ENCODE data around the gene TASP1. TPM values are rescaled to one million over a fixed set of nuclear protein-coding genes. Genes with fewer than 3 reads are reported as not detected.

TASP1 gene
- total and polyA plus RNA-seq, 4 donors: 2.5 to 10.0 (median 4.7) TPM

DNA sequence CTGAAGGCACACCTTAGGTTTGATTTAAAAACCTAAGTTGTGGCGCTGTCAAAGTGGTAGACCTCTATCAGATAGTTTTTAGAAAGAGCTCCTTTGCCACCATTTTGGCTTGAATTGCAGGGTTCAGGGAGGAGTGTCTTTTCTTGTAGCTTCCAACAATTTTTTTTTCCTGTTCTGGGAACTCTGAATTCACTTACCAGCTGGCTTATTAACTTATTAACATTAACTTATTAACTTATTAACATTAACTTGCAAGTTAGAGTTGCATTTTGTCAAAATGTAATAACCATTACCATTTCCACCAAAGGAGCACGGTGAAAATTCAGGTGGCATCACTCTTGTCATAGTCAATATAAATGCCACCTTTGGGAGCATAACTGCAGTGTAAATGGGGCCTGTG, 235.7 kb downstream of the TASP1 start:
- no peaks in the 10 kb centered on the region for H3K27me3 ChIP-seq (ENCODE audit: control insufficient read depth in 4 of 4, insufficient read depth in 4 of 4, low read length in 3 of 4)
- H3K36me3 ChIP-seq (ENCODE audit: control insufficient read depth in 4 of 4, insufficient read depth in 3 of 4, low read depth in 1 of 4, low read length in 3 of 4): no peaks in the 10 kb centered on the region
- H3K27ac ChIP-seq (ENCODE audit: low read depth in 1 of 2, low read length in 2 of 2): no peak overlapping the region
- no peak for DNase-seq (ENCODE audit: low spot score)
- no peak overlapping the region for H3K4me3 ChIP-seq (ENCODE audit: low read depth in 1 of 3, low read length in 3 of 3)
- TF ChIP-seq GABPA (IDR thresholded peaks at IDR 0.05 in 1 of 2, conservative IDR thresholded peaks at IDR 0.05 in 1 of 2) (no peak), HNF4A (conservative IDR thresholded peaks at IDR 0.05) (no peak), YY1 (IDR thresholded peaks at IDR 0.05) (no peak), FOXA2 (IDR thresholded peaks at IDR 0.05) (no peak), HNF4G (IDR thresholded peaks at IDR 0.05) (no peak), RXRA (IDR thresholded peaks at IDR 0.05) (no peak), FOXA1 (IDR thresholded peaks at IDR 0.05) (no peak), JUND (IDR thresholded peaks at IDR 0.05) (no peak), NR2F2 (IDR thresholded peaks at IDR 0.05) (no peak), RAD21 (IDR thresholded peaks at IDR 0.05) (no peak), TAF1 (conservative IDR thresholded peaks at IDR 0.05) (no peak)
- TF ChIP-seq, protein P1, sequence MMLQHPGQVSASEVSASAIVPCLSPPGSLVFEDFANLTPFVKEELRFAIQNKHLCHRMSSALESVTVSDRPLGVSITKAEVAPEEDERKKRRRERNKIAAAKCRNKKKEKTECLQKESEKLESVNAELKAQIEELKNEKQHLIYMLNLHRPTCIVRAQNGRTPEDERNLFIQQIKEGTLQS (IDR thresholded peaks at IDR 0.05): no peak
- TF ChIP-seq, protein P2, sequence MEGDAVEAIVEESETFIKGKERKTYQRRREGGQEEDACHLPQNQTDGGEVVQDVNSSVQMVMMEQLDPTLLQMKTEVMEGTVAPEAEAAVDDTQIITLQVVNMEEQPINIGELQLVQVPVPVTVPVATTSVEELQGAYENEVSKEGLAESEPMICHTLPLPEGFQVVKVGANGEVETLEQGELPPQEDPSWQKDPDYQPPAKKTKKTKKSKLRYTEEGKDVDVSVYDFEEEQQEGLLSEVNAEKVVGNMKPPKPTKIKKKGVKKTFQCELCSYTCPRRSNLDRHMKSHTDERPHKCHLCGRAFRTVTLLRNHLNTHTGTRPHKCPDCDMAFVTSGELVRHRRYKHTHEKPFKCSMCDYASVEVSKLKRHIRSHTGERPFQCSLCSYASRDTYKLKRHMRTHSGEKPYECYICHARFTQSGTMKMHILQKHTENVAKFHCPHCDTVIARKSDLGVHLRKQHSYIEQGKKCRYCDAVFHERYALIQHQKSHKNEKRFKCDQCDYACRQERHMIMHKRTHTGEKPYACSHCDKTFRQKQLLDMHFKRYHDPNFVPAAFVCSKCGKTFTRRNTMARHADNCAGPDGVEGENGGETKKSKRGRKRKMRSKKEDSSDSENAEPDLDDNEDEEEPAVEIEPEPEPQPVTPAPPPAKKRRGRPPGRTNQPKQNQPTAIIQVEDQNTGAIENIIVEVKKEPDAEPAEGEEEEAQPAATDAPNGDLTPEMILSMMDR (IDR thresholded peaks at IDR 0.05; ENCODE audit: low read depth, low read length, missing input control): no peak
- TF ChIP-seq, protein P3, sequence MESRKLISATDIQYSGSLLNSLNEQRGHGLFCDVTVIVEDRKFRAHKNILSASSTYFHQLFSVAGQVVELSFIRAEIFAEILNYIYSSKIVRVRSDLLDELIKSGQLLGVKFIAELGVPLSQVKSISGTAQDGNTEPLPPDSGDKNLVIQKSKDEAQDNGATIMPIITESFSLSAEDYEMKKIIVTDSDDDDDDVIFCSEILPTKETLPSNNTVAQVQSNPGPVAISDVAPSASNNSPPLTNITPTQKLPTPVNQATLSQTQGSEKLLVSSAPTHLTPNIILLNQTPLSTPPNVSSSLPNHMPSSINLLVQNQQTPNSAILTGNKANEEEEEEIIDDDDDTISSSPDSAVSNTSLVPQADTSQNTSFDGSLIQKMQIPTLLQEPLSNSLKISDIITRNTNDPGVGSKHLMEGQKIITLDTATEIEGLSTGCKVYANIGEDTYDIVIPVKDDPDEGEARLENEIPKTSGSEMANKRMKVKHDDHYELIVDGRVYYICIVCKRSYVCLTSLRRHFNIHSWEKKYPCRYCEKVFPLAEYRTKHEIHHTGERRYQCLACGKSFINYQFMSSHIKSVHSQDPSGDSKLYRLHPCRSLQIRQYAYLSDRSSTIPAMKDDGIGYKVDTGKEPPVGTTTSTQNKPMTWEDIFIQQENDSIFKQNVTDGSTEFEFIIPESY (IDR thresholded peaks at IDR 0.05): no peak
- H3K4me1 ChIP-seq (ENCODE audit: control insufficient read depth in 4 of 4, insufficient read depth in 4 of 4, low read length in 3 of 4): peaks cover 0 to 2% (median 0%) of the 10 kb centered on the region in 4 donors
- no peak overlapping the region for H3K9ac ChIP-seq (ENCODE audit: low read depth in 1 of 2, low read length in 2 of 2)
- no peaks in the 10 kb centered on the region for H3K9me3 ChIP-seq (ENCODE audit: control insufficient read depth in 4 of 4, low read length in 3 of 4)
- 95% methylated on average over 2 of the region's 2 CpGs for WGBS

DNA sequence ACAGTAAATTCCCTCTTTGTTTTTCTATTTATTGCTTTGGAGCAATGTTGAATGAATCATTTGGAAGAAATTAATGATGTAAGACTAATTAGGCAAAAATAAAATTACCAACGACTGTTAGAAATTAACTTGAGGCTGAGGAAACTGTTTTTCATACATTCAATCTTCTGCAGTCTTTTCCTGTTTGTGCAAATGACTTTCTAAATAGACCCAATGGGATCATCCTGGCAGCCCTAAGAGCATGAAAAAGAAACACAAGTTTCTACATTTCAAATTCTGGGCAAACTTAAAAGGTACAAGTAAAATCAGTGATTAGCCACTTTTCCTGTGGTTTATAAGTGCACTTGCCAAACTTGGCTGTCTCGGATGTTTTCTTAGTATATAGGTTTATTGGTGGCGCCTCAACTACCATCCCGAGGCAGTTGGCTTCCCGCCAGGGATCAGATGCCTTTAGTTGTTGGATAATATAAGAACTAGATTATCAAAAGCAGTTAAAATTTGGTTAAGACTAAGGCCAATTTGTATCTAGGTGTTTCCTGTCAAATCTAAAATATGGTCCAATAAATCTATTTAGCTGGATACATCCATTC, 236.5 kb downstream of the TASP1 start:
- no peak overlapping the region for H3K27ac ChIP-seq (ENCODE audit: low read depth in 1 of 2, low read length in 2 of 2)
- H3K27me3 ChIP-seq (ENCODE audit: control insufficient read depth in 4 of 4, insufficient read depth in 4 of 4, low read length in 3 of 4): no peaks in the 10 kb centered on the region
- TF ChIP-seq SP1 (IDR thresholded peaks at IDR 0.05) (no peak), HNF4A (conservative IDR thresholded peaks at IDR 0.05) (no peak), YY1 (IDR thresholded peaks at IDR 0.05) (no peak), RAD21 (IDR thresholded peaks at IDR 0.05) (no peak)
- TF ChIP-seq, protein P4, sequence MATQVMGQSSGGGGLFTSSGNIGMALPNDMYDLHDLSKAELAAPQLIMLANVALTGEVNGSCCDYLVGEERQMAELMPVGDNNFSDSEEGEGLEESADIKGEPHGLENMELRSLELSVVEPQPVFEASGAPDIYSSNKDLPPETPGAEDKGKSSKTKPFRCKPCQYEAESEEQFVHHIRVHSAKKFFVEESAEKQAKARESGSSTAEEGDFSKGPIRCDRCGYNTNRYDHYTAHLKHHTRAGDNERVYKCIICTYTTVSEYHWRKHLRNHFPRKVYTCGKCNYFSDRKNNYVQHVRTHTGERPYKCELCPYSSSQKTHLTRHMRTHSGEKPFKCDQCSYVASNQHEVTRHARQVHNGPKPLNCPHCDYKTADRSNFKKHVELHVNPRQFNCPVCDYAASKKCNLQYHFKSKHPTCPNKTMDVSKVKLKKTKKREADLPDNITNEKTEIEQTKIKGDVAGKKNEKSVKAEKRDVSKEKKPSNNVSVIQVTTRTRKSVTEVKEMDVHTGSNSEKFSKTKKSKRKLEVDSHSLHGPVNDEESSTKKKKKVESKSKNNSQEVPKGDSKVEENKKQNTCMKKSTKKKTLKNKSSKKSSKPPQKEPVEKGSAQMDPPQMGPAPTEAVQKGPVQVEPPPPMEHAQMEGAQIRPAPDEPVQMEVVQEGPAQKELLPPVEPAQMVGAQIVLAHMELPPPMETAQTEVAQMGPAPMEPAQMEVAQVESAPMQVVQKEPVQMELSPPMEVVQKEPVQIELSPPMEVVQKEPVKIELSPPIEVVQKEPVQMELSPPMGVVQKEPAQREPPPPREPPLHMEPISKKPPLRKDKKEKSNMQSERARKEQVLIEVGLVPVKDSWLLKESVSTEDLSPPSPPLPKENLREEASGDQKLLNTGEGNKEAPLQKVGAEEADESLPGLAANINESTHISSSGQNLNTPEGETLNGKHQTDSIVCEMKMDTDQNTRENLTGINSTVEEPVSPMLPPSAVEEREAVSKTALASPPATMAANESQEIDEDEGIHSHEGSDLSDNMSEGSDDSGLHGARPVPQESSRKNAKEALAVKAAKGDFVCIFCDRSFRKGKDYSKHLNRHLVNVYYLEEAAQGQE (IDR thresholded peaks at IDR 0.05): no peak
- whole genome bisulfite sequencing: 88% methylated on average over 5 of the region's 5 CpGs
- no peak overlapping the region for H3K9ac ChIP-seq (ENCODE audit: low read depth in 1 of 2, low read length in 2 of 2)
- no peak overlapping the region for H3K4me3 ChIP-seq (ENCODE audit: low read depth in 1 of 3, low read length in 3 of 3)
- no peaks in the 10 kb centered on the region for H3K9me3 ChIP-seq (ENCODE audit: control insufficient read depth in 4 of 4, low read length in 3 of 4)
- no peaks in the 10 kb centered on the region for H3K36me3 ChIP-seq (ENCODE audit: control insufficient read depth in 4 of 4, insufficient read depth in 3 of 4, low read depth in 1 of 4, low read length in 3 of 4)
- no peak for DNase-seq (ENCODE audit: low spot score)
- H3K4me1 ChIP-seq (ENCODE audit: control insufficient read depth in 4 of 4, insufficient read depth in 4 of 4, low read length in 3 of 4): peaks cover 0 to 2% (median 0%) of the 10 kb centered on the region in 4 donors
